SKM-1 (cell line): ENCODE measurements around the gene OR9Q1.

Experiments
- DNase-seq: peaks from one replicate; lab custom pipeline; 2025; ENCODE audit not compliant: unreplicated experiment; lab: John Stamatoyannopoulos, UW

OR9Q1 gene

GRCh38 chr11:58028687-58029411 lies 5.2 kb downstream of the OR9Q1 start:
- peak; percentile 28 for DNase-seq

- no peak for DNase-seq
Observed at GRCh38 chr11:58030653-58031052, 7.0 kb downstream of the OR9Q1 start, which contains the start of gene OR6Q1. Gene OR6Q1, plus strand, starts transcription at chr11:58030953. Its CDS starts 0 bp downstream, at chr11:58030953.

- no peak for DNase-seq
Observed at GRCh38 chr11:58034471-58034870, 10.8 kb downstream of the OR9Q1 start.

GRCh38 chr11:58039589-58039988 lies 15.9 kb downstream of the OR9Q1 start:
- DNase-seq, result no peak

- DNase-seq, result no peak
Observed at GRCh38 chr11:58043379-58043778, 19.7 kb downstream of the OR9Q1 start.

GRCh38 chr11:58046231-58046630 lies 22.6 kb downstream of the OR9Q1 start:
- DNase-seq, result no peak

GRCh38 chr11:58047818-58048217 lies 24.1 kb downstream of the OR9Q1 start:
- DNase-seq, result no peak

- DNase-seq, result no peak
Observed at GRCh38 chr11:58055806-58056401, 32.2 kb downstream of the OR9Q1 start.

- no peak for DNase-seq
Observed at GRCh38 chr11:58057481-58057880, 33.8 kb downstream of the OR9Q1 start.

- no peak for DNase-seq
Observed at GRCh38 chr11:58058276-58059006, 34.8 kb downstream of the OR9Q1 start.

- no peak for DNase-seq
Observed at GRCh38 chr11:58059007-58059350, 35.3 kb downstream of the OR9Q1 start.

GRCh38 chr11:58060535-58060934 lies 36.9 kb downstream of the OR9Q1 start:
- DNase-seq, result no peak

GRCh38 chr11:58060939-58061672 lies 37.4 kb downstream of the OR9Q1 start:
- no peak for DNase-seq

GRCh38 chr11:58061813-58062212 lies 38.1 kb downstream of the OR9Q1 start:
- DNase-seq, result no peak

- DNase-seq, result no peak
Observed at GRCh38 chr11:58067685-58068084, 44.0 kb downstream of the OR9Q1 start.

GRCh38 chr11:58068655-58069054 lies 45.0 kb downstream of the OR9Q1 start:
- DNase-seq, result no peak

- DNase-seq, result no peak
Observed at GRCh38 chr11:58070585-58070984, 46.9 kb downstream of the OR9Q1 start.

GRCh38 chr11:58075781-58076180 lies 52.1 kb downstream of the OR9Q1 start:
- DNase-seq, result no peak

GRCh38 chr11:58086528-58086927 lies 62.8 kb downstream of the OR9Q1 start:
- DNase-seq, result no peak

- DNase-seq, result no peak
Observed at GRCh38 chr11:58097437-58097836, 73.8 kb downstream of the OR9Q1 start.

- no peak for DNase-seq
Observed at GRCh38 chr11:58121096-58121495, 97.4 kb downstream of the OR9Q1 start.
